ENCODE results near the gene C10orf90. TPM values are rescaled to one million over a fixed set of nuclear protein-coding genes. Genes with fewer than 3 reads are reported as not detected.

C10orf90 gene
- total RNA-seq, 2 experiments from 2014 or later = not detected

DNA sequence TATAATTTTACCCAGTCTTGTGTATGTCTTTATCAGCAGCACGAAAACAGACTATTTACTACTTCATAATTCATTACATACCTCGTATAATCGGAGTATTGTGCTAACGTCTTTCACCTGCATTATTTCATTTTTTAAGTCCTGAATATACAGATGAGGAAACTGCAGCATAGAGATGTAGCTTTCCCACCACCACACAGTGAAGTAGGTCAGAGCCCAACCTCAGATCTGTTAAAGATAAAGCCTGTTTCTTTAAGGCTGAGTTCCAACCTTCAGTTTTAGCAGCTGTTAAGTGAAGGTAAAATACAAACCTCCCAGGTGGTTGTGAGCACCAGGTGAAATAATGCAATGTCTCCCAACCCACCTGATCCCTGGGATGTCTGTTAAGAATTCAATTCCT lies 280.2 kb downstream of the C10orf90 start:
- intact Hi-C loops (cut with DNase I, micrococcal nuclease) = no loop called here
- H3K36me3 ChIP-seq (ENCODE audit: insufficient read depth, low read length) = no peaks in the 10 kb centered on the region
- H3K27me3 ChIP-seq (ENCODE audit: control insufficient read depth in 1 of 2, insufficient read depth in 2 of 2, low read length in 2 of 2) = peaks cover 12 to 29% of the 10 kb centered on the region in 2 experiments
- TF ChIP-seq, protein P1, sequence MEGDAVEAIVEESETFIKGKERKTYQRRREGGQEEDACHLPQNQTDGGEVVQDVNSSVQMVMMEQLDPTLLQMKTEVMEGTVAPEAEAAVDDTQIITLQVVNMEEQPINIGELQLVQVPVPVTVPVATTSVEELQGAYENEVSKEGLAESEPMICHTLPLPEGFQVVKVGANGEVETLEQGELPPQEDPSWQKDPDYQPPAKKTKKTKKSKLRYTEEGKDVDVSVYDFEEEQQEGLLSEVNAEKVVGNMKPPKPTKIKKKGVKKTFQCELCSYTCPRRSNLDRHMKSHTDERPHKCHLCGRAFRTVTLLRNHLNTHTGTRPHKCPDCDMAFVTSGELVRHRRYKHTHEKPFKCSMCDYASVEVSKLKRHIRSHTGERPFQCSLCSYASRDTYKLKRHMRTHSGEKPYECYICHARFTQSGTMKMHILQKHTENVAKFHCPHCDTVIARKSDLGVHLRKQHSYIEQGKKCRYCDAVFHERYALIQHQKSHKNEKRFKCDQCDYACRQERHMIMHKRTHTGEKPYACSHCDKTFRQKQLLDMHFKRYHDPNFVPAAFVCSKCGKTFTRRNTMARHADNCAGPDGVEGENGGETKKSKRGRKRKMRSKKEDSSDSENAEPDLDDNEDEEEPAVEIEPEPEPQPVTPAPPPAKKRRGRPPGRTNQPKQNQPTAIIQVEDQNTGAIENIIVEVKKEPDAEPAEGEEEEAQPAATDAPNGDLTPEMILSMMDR (IDR thresholded peaks at IDR 0.05) = no peak
- Mint-ChIP-seq H3K4me1 (ENCODE audit: low read depth) (no peaks in the 10 kb centered on the region), H3K27me3 (peaks cover 41% of the 10 kb centered on the region), H3K9me3 (no peaks in the 10 kb centered on the region), H3K27ac (no peak overlapping the region), H3K36me3 (ENCODE audit: low read depth) (peaks cover 4% of the 10 kb centered on the region), H3K4me3 (peak overlapping the region; percentile 43)
- peaks cover 11% of the 10 kb centered on the region for H3K4me1 ChIP-seq (ENCODE audit: insufficient read depth, low read length)
- ATAC-seq (ENCODE audit: poor library complexity) (peak; percentile 34), DNase-seq (peak in 3 of 14 experiments; percentile 15 to 45 (median 30))
- no peak overlapping the region for H3K4me3 ChIP-seq (ENCODE audit: low read length)
- CTCF ChIA-PET = no interaction called here
- peaks cover 0 to 29% of the 10 kb centered on the region in 2 experiments for H3K9me3 ChIP-seq (ENCODE audit: control insufficient read depth in 1 of 2, insufficient read depth in 1 of 2, low read length in 2 of 2)
- no peak overlapping the region for H3K27ac ChIP-seq (ENCODE audit: low read depth in 1 of 2, low read length in 2 of 2)
- POLR2A ChIA-PET = no interaction called here

DNA sequence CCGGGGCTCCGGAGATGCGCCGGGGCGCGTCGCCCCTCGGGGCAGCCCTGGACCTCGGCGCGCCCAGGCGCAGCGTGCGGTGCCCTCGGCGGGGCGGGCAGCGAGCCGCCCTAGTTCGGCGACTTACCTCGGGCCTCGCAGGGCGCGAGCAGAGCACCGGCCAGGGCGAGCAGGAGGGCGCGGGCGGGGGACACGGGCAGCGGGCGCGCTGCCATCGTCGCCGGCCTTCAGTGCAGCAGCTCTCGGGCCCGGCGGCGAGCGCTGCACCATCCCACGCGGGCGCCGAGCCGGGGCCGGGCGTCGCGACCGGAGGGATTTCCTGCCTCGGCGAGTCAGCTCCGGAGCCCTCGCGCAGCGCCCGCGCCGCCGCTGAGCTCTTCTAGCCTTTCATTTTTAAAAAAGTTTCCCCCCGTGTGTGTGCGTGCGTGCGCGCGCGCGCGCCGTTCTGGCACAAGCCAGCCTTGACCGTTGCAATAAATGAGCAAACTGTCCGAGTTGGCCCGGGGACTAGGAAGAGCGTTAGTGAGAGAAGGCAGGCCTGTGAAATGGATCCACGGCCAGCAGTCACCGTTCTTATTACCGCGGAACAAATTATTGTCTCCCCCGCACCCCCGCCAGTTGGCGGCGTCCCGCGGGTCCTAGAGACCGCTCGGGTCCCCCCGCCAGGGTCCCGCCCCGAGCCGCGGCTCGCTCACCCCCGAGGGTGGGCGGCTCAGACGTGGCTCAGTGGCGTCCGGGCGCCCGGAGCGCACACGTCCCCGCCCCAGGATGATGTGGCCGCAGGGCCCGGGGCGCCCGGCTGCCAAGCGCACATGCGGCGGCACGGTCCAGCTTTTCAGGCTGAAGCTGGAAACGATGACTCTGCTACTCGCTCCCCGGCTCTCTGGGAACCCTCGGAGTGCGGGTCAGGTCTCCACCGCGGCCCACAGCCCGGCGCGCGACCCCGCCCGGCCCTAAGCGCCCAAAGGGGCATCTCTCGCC lies 282.3 kb downstream of the C10orf90 start, which contains the start of gene ADAM12:
TSS of gene ADAM12 (minus strand) at position 547 of the 981 bp plus-strand sequence. CDS start at position 215, 332 bp downstream.
- POLR2A ChIA-PET = no interaction called here
- H3K27me3 Mint-ChIP-seq = peaks cover 59% of the 10 kb centered on the region
- CTCF ChIA-PET = no interaction called here
- peaks cover 0 to 26% of the 10 kb centered on the region in 2 experiments for H3K9me3 ChIP-seq (ENCODE audit: control insufficient read depth in 1 of 2, insufficient read depth in 1 of 2, low read length in 2 of 2)
- H3K4me1 Mint-ChIP-seq (ENCODE audit: low read depth) = no peaks in the 10 kb centered on the region
- H3K4me3 Mint-ChIP-seq = peak within 1 kb of the TSS; percentile 87
- H3K27me3 ChIP-seq (ENCODE audit: control insufficient read depth in 1 of 2, insufficient read depth in 2 of 2, low read length in 2 of 2) = peaks cover 15 to 30% of the 10 kb centered on the region in 2 experiments
- intact Hi-C loops (cut with DNase I, micrococcal nuclease) = loop anchor here (5.0 kb wide), 1 partner anchor 406 kb away; no protein-coding TSS in a partner anchor
- peaks cover 3% of the 10 kb centered on the region for H3K9me3 Mint-ChIP-seq
- H3K4me1 ChIP-seq (ENCODE audit: insufficient read depth, low read length) = peaks cover 11% of the 10 kb centered on the region
- H3K36me3 ChIP-seq (ENCODE audit: insufficient read depth, low read length) = no peaks in the 10 kb centered on the region
- H3K27ac Mint-ChIP-seq = no peak within 1 kb of the TSS
- H3K4me3 ChIP-seq (ENCODE audit: low read length) = peak within 1 kb of the TSS; percentile 43
- no peak within 1 kb of the TSS for H3K27ac ChIP-seq (ENCODE audit: low read depth in 1 of 2, low read length in 2 of 2)
- peaks cover 4% of the 10 kb centered on the region for H3K36me3 Mint-ChIP-seq (ENCODE audit: low read depth)
- DNase-seq (peak in 4 of 14 experiments; percentile 7 to 49 (median 24)), ATAC-seq (ENCODE audit: poor library complexity) (no peak)
- TF ChIP-seq, protein P1 (IDR thresholded peaks at IDR 0.05) = no peak

DNA sequence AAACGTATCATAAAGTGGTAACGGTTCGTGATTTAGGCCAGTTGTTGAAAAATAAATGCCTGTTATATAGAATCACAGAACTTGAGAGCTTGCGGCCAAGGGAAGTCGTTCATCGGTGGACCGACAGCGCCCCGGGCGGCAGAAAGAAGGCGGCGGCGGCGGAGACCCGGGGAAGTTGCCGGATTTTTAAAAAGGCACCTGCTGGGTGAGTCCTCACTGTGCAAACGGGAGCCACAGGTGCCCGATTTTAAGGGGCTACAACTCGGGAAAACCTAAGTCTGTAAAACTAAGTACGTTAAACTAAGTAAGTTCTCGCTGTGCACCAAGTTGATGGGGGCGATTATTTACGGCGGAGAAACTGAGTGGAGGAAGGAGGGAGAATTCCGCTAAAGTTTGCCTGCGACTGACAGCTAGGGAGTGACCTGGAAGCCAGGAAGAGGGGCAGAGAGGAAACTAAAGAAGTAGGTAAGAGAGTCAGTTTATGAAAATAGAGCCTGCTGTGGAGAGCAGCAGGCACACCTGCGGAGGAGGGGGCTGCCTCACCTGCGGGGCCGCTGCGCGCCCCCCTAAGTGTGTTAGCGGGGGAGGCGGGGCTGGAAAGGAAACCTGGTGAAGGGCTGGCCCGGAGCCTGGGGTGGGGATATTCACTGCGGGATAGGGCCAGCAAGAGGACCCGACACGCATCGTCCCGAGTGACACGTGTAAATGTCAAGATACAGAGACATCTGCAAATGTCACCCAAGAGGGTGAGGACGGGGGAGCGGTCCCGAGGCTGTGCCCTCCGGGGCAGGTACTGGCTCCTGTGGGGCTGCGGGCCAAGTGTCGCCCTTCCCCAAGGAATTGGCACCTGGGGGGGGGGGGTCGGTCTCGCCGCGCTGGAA lies 283.2 kb downstream of the C10orf90 start:
- Histone ChIP-seq H3K4me3 (ENCODE audit: low read length) (peak overlapping the region; percentile 43), H3K27me3 (ENCODE audit: control insufficient read depth in 1 of 2, insufficient read depth in 2 of 2, low read length in 2 of 2) (peaks cover 15 to 30% of the 10 kb centered on the region in 2 experiments), H3K36me3 (ENCODE audit: insufficient read depth, low read length) (no peaks in the 10 kb centered on the region), H3K4me1 (ENCODE audit: insufficient read depth, low read length) (peaks cover 11% of the 10 kb centered on the region), H3K9me3 (ENCODE audit: control insufficient read depth in 1 of 2, insufficient read depth in 1 of 2, low read length in 2 of 2) (peaks cover 0 to 20% of the 10 kb centered on the region in 2 experiments), H3K27ac (ENCODE audit: low read depth in 1 of 2, low read length in 2 of 2) (no peak overlapping the region)
- Mint-ChIP-seq H3K4me1 (ENCODE audit: low read depth) (no peaks in the 10 kb centered on the region), H3K9me3 (peaks cover 3% of the 10 kb centered on the region), H3K27me3 (peaks cover 59% of the 10 kb centered on the region), H3K36me3 (ENCODE audit: low read depth) (peaks cover 4% of the 10 kb centered on the region), H3K27ac (peak overlapping the region; percentile 38), H3K4me3 (peak overlapping the region; percentile 87)
- ATAC-seq (ENCODE audit: poor library complexity) (peak; percentile 48), DNase-seq (peak in 12 of 14 experiments; percentile 1 to 55 (median 24))
- ChIA-PET POLR2A (no interaction called here), CTCF (interaction anchor here (0.7 kb wide), 1 partner anchor 15 kb away, joined by 3 read pairs; no protein-coding TSS in a partner anchor)
- intact Hi-C loops (cut with DNase I, micrococcal nuclease) = loop anchor here (5.0 kb wide), 1 partner anchor 405 kb away; no protein-coding TSS in a partner anchor
- TF ChIP-seq, protein P1 (IDR thresholded peaks at IDR 0.05) = no peak
